ENCODE measurements around the gene ANKMY2. TPM values are rescaled to one million over a fixed set of nuclear protein-coding genes. Genes with fewer than 3 reads are reported as not detected.

The ANKMY2 gene
- total RNA-seq, 2 experiments from 2014 or later = 3.3 to 5.1 TPM

DNA sequence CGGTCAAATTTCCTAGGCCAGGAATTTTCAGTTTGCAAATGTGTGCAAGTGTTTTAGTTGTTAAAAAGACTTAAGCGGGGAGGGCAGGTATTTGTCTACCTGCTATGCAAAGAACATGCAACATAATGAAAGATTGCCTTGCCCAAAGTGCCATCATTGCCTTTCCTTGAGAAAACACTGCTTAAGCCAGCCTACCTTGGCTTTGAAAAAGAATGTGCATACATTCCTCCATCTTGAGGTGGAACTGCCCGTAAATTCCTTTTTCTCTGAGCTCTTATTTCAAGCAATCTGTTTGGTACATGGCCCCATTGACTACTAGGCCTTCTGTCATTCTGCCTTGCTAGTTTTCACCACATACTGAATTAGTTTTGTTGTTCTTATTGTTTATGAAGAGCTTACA lies 29.7 kb upstream of the ANKMY2 start:
- POLR2A ChIA-PET = interaction anchor here (1.1 kb wide), 1 partner anchor 30 kb away, joined by 3 read pairs; the partner anchor contains the start of gene ANKMY2
- no peaks in the 10 kb centered on the region for H3K27me3 Mint-ChIP-seq
- intact Hi-C loops (cut with DNase I, micrococcal nuclease) = no loop called here
- peaks cover 10% of the 10 kb centered on the region for H3K4me1 Mint-ChIP-seq (ENCODE audit: low read depth)
- ATAC-seq (ENCODE audit: poor library complexity) = no peak
- H3K4me3 Mint-ChIP-seq = no peak overlapping the region
- peaks cover 76% of the 10 kb centered on the region for H3K36me3 Mint-ChIP-seq (ENCODE audit: low read depth)
- CTCF ChIA-PET = no interaction called here
- no peaks in the 10 kb centered on the region for H3K9me3 Mint-ChIP-seq
- Histone ChIP-seq H3K4me1 (ENCODE audit: insufficient read depth, low read length) (no peaks in the 10 kb centered on the region), H3K27ac (ENCODE audit: low read depth in 1 of 2, low read length in 2 of 2) (no peak overlapping the region), H3K27me3 (ENCODE audit: control insufficient read depth in 1 of 2, insufficient read depth in 2 of 2, low read length in 2 of 2) (no peaks in the 10 kb centered on the region), H3K9me3 (ENCODE audit: control insufficient read depth in 1 of 2, insufficient read depth in 1 of 2, low read length in 2 of 2) (no peaks in the 10 kb centered on the region), H3K4me3 (ENCODE audit: low read length) (no peak overlapping the region), H3K36me3 (ENCODE audit: insufficient read depth, low read length) (peaks cover 39% of the 10 kb centered on the region)
- no peak for DNase-seq
- no peak overlapping the region for H3K27ac Mint-ChIP-seq
- TF ChIP-seq, protein P1, sequence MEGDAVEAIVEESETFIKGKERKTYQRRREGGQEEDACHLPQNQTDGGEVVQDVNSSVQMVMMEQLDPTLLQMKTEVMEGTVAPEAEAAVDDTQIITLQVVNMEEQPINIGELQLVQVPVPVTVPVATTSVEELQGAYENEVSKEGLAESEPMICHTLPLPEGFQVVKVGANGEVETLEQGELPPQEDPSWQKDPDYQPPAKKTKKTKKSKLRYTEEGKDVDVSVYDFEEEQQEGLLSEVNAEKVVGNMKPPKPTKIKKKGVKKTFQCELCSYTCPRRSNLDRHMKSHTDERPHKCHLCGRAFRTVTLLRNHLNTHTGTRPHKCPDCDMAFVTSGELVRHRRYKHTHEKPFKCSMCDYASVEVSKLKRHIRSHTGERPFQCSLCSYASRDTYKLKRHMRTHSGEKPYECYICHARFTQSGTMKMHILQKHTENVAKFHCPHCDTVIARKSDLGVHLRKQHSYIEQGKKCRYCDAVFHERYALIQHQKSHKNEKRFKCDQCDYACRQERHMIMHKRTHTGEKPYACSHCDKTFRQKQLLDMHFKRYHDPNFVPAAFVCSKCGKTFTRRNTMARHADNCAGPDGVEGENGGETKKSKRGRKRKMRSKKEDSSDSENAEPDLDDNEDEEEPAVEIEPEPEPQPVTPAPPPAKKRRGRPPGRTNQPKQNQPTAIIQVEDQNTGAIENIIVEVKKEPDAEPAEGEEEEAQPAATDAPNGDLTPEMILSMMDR (IDR thresholded peaks at IDR 0.05) = no peak

DNA sequence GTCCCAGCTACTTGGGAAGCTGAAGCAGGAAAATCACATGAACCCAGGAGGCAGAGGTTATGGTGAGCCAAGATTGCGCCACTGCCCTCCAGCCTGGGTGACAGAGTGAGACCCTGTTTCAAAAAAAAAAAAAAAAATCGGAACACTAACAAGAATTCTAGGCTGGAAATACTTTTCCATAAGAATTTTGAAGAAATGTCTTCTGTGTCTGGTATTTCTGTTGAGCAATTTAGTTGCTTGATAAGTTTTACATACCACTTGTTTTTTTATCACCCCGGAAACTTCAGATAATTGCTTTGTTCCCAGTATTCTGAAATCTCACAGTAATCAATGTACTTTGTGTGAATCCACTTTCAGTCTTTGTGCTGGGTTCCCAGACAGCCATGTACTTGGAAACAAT lies 26.3 kb upstream of the ANKMY2 start:
- TF ChIP-seq, protein P1 (IDR thresholded peaks at IDR 0.05) = no peak
- DNase-seq = no peak
- no peak overlapping the region for H3K27ac ChIP-seq (ENCODE audit: low read depth in 1 of 2, low read length in 2 of 2)
- peaks cover 78% of the 10 kb centered on the region for H3K36me3 Mint-ChIP-seq (ENCODE audit: low read depth)
- H3K4me1 Mint-ChIP-seq (ENCODE audit: low read depth) = peaks cover 19% of the 10 kb centered on the region
- no peaks in the 10 kb centered on the region for H3K4me1 ChIP-seq (ENCODE audit: insufficient read depth, low read length)
- no peaks in the 10 kb centered on the region for H3K9me3 ChIP-seq (ENCODE audit: control insufficient read depth in 1 of 2, insufficient read depth in 1 of 2, low read length in 2 of 2)
- no peaks in the 10 kb centered on the region for H3K27me3 ChIP-seq (ENCODE audit: control insufficient read depth in 1 of 2, insufficient read depth in 2 of 2, low read length in 2 of 2)
- H3K4me3 Mint-ChIP-seq = no peak overlapping the region
- ChIA-PET CTCF (no interaction called here), POLR2A (no interaction called here)
- intact Hi-C loops (cut with DNase I, micrococcal nuclease) = no loop called here
- no peak for ATAC-seq (ENCODE audit: poor library complexity)
- peaks cover 33% of the 10 kb centered on the region for H3K36me3 ChIP-seq (ENCODE audit: insufficient read depth, low read length)
- no peaks in the 10 kb centered on the region for H3K27me3 Mint-ChIP-seq
- no peak overlapping the region for H3K4me3 ChIP-seq (ENCODE audit: low read length)
- H3K27ac Mint-ChIP-seq = no peak overlapping the region
- H3K9me3 Mint-ChIP-seq = no peaks in the 10 kb centered on the region

DNA sequence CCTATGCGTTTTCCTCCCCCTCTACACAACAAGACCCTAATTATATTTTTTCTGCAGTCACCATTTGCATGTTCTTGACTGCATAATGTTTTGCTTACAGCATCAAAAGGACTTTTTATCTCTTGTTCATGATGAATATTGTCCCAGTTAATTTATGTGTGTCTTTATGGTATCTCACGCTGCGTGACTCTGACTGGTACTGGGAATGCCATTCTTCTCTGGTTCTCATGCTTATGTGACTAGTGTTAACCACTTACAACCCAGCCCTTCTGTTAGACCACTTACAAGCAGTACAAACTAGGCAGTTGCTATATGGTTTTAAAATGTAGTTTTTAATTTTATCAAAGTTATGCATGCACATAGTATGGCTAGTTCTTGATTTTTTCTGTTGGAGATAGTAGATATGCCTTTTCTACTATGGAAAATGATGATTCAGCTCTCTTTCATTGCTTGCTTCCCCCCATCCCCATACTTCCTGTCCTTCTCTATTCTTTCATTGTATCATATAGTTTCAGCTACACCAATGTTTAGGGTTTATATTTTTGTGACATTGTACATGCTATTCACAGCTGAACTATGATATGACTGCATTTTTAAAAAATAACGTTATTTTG lies 25.3 kb upstream of the ANKMY2 start:
- Mint-ChIP-seq H3K4me3 (no peak overlapping the region), H3K27me3 (no peaks in the 10 kb centered on the region), H3K36me3 (ENCODE audit: low read depth) (peaks cover 69% of the 10 kb centered on the region), H3K27ac (no peak overlapping the region), H3K4me1 (ENCODE audit: low read depth) (peaks cover 19% of the 10 kb centered on the region), H3K9me3 (no peaks in the 10 kb centered on the region)
- TF ChIP-seq, protein P1 (IDR thresholded peaks at IDR 0.05) = no peak
- DNase-seq = no peak
- intact Hi-C loops (cut with DNase I, micrococcal nuclease) = no loop called here
- ChIA-PET CTCF (no interaction called here), POLR2A (no interaction called here)
- peaks cover 25% of the 10 kb centered on the region for H3K36me3 ChIP-seq (ENCODE audit: insufficient read depth, low read length)
- no peaks in the 10 kb centered on the region for H3K9me3 ChIP-seq (ENCODE audit: control insufficient read depth in 1 of 2, insufficient read depth in 1 of 2, low read length in 2 of 2)
- no peaks in the 10 kb centered on the region for H3K4me1 ChIP-seq (ENCODE audit: insufficient read depth, low read length)
- no peak overlapping the region for H3K27ac ChIP-seq (ENCODE audit: low read depth in 1 of 2, low read length in 2 of 2)
- no peak overlapping the region for H3K4me3 ChIP-seq (ENCODE audit: low read length)
- H3K27me3 ChIP-seq (ENCODE audit: control insufficient read depth in 1 of 2, insufficient read depth in 2 of 2, low read length in 2 of 2) = no peaks in the 10 kb centered on the region
- no peak for ATAC-seq (ENCODE audit: poor library complexity)
